A549 (cell line): ENCODE measurements around the gene ARPC3. TPM values are rescaled to one million over a fixed set of nuclear protein-coding genes. Genes with fewer than 3 reads are reported as not detected.

ENCODE experiments used
- polyA plus RNA-seq, 4 experiments: library from polyadenylated mRNA; depleted of rRNA in 3 of 4; stranded (reverse); fragments of >200 nt; fragmentation: RNase III in 1 of 4; extraction: RNeasy Plus Mini Kit Qiagen cat#74134 plus additional on column Dnase treatment in 1 of 4; gene quantifications; 2 replicates in 3 of 4; 3 replicates in 1 of 4; pipeline ENCODE4 v1.2.3, GENCODE V29; 2011 to 2017
- small RNA-seq, 6 experiments: library from RNA; depleted of rRNA; stranded (forward); fragments of <200 nt; gene quantifications; one replicate each; pipeline ENCODE3, GENCODE V24; 2012

ARPC3 gene
- polyA plus RNA-seq, 2 of the 4 experiments (the other 2 are of a cell fraction) = 83.3 to 718 TPM

Small RNAs within 50 kb of the gene (small RNA-seq; reads per million reads assigned to genes)
- gene RF00278 = 0 reads per million in 6 experiments

Other genes with a start within 250 kb of the ARPC3 start
- gene ATP2A2, start 169.1 kb downstream of the ARPC3 start, polyA plus RNA-seq (2011; rRNA removed) = 415 and 431 TPM in 2 replicates
- 328 to 356 TPM (median 342 TPM) in 3 replicates for gene ATP2A2, start 169.1 kb downstream of the ARPC3 start, polyA plus RNA-seq (2017; fragmentation: RNase III; extraction: RNeasy Plus Mini Kit Qiagen cat#74134 plus additional on column Dnase treatment)
- 107 and 122 TPM in 2 replicates for gene ANAPC7, start 46.6 kb downstream of the ARPC3 start, polyA plus RNA-seq (2011; rRNA removed)
- 66.1 to 74.0 TPM (median 70.6 TPM) in 3 replicates for gene ANAPC7, start 46.6 kb downstream of the ARPC3 start, polyA plus RNA-seq (2017; fragmentation: RNase III; extraction: RNeasy Plus Mini Kit Qiagen cat#74134 plus additional on column Dnase treatment)
- 47.2 and 63.8 TPM in 2 replicates for gene GPN3, start 17.9 kb upstream of the ARPC3 start, polyA plus RNA-seq (2011; rRNA removed)
- gene GPN3, start 17.9 kb upstream of the ARPC3 start, polyA plus RNA-seq (2017; fragmentation: RNase III; extraction: RNeasy Plus Mini Kit Qiagen cat#74134 plus additional on column Dnase treatment) = 39.2 to 42.3 TPM (median 39.5 TPM) in 3 replicates
- 27.9 and 40.6 TPM in 2 replicates for gene FAM216A, start 18.5 kb upstream of the ARPC3 start, polyA plus RNA-seq (2011; rRNA removed)
- gene FAM216A, start 18.5 kb upstream of the ARPC3 start, polyA plus RNA-seq (2017; fragmentation: RNase III; extraction: RNeasy Plus Mini Kit Qiagen cat#74134 plus additional on column Dnase treatment) = 18.1 to 22.6 TPM (median 18.1 TPM) in 3 replicates
- gene VPS29, start 51.8 kb upstream of the ARPC3 start, polyA plus RNA-seq (2011; rRNA removed) = 213 and 230 TPM in 2 replicates
- 180 to 188 TPM (median 183 TPM) in 3 replicates for gene VPS29, start 51.8 kb upstream of the ARPC3 start, polyA plus RNA-seq (2017; fragmentation: RNase III; extraction: RNeasy Plus Mini Kit Qiagen cat#74134 plus additional on column Dnase treatment)
- gene RAD9B, start 52.0 kb upstream of the ARPC3 start, polyA plus RNA-seq (2011; rRNA removed) = 0.60 and 0.66 TPM in 2 replicates
- gene RAD9B, start 52.0 kb upstream of the ARPC3 start, polyA plus RNA-seq (2017; fragmentation: RNase III; extraction: RNeasy Plus Mini Kit Qiagen cat#74134 plus additional on column Dnase treatment) = 0.18 to 0.25 TPM (median 0.21 TPM) in 3 replicates
- gene PPTC7, start 133.0 kb upstream of the ARPC3 start, polyA plus RNA-seq (2011; rRNA removed) = 27.1 and 30.3 TPM in 2 replicates
- 13.8 to 15.1 TPM (median 14.7 TPM) in 3 replicates for gene PPTC7, start 133.0 kb upstream of the ARPC3 start, polyA plus RNA-seq (2017; fragmentation: RNase III; extraction: RNeasy Plus Mini Kit Qiagen cat#74134 plus additional on column Dnase treatment)
- gene TCTN1, start 163.8 kb upstream of the ARPC3 start, polyA plus RNA-seq (2011; rRNA removed) = 56.9 and 62.2 TPM in 2 replicates
- 26.3 to 27.8 TPM (median 26.5 TPM) in 3 replicates for gene TCTN1, start 163.8 kb upstream of the ARPC3 start, polyA plus RNA-seq (2017; fragmentation: RNase III; extraction: RNeasy Plus Mini Kit Qiagen cat#74134 plus additional on column Dnase treatment)
- gene HVCN1, start 238.8 kb upstream of the ARPC3 start, polyA plus RNA-seq (2011; rRNA removed) = 1.1 TPM in 2 replicates
- gene HVCN1, start 238.8 kb upstream of the ARPC3 start, polyA plus RNA-seq (2017; fragmentation: RNase III; extraction: RNeasy Plus Mini Kit Qiagen cat#74134 plus additional on column Dnase treatment) = 0.20 to 0.46 TPM (median 0.34 TPM) in 3 replicates